GM12892 (cell line): ENCODE results near the gene PPP1CA.

Experiments used
- POLR2A ChIP-seq: IDR thresholded peaks from 2 replicates; pipeline ENCODE4 v1.6.1; 2011; ENCODE audit warnings: low read depth, low read length, control low read depth
- POLR2AphosphoS5 ChIP-seq: IDR thresholded peaks from 2 replicates; pipeline ENCODE4 v1.6.1; 2011; ENCODE audit warnings: low read depth, low read length, control low read depth
- TAF1 ChIP-seq: IDR thresholded peaks from 2 replicates; pipeline ENCODE4 v1.6.1; 2011; ENCODE audit warnings: low read depth, mild to moderate bottlenecking, control low read depth, low read length, borderline replicate concordance

DNA sequence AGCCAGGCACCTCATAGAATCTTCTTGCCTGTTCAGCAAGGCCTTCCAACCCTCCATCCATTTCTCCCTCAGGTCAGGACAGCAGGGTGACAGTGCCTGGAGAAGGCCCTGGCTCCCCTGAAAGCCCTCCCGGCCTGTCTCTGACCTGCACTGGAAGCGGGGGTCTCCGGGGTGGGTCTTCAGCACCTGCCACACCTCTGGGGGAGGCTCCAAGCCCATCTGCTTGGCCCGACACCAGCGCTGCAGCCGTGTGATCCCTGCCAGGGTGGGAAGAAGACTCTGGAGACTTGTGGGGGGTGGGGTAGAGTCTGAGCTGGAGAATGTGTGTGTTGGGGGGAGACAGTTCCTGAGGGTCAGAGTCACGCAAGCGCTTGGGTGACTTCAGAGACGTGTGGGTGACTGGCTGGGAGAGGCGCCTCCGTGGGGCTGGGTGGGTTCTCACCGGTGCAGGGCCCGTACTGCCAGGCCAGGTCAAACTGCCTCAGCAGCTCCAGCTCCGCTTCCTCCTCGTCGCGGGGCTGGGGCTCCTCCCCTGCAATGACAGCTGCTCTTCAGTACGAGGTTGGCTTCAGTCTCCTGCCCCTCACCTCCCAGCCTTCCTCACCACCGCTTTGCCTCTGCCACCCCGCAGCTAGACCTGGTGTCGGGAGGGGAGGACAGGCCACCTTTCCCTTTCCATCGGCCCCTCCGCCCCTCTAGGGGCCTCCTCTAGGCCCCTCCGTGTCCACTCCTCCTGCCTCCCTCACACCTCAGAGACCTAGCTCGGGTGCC, 48.9 kb downstream of the PPP1CA start:
- TF ChIP-seq POLR2A (peak; percentile 72; the same call in 1 of the 2 replicates), POLR2AphosphoS5 (no peak; the same call in 1 of the 2 replicates), TAF1 (no peak)
